Esophagus muscularis mucosa (tissue), 4 donors: Measurements from ENCODE around the gene WWOX. TPM values are rescaled to one million over a fixed set of nuclear protein-coding genes. Genes with fewer than 3 reads are reported as not detected.

ENCODE experiments used
- DNase-seq: peaks from one replicate; pipeline ENCODE4 v3.0.0-alpha.2; 2017; ENCODE audit errors: extremely low spot score
- H3K27ac ChIP-seq, 4 donors: fragments of 200-600 bp; sonication (generic); replicated peaks in 1 of 4; 1 replicate in 3 of 4; 2 replicates in 1 of 4; pipeline ENCODE4 v1.5.1; 2016 to 2019; ENCODE audit warnings: mild to moderate bottlenecking in 1 of 4
- H3K27me3 ChIP-seq, 4 donors: fragments of 200-600 bp; sonication (generic); one replicate each; pipeline versions ENCODE4 v1.5.1 to v1.6.0; 2016 to 2019
- H3K36me3 ChIP-seq, 4 donors: fragments of 200-600 bp; sonication (generic); one replicate each; pipeline ENCODE4 v1.5.1; 2016 to 2019
- H3K4me1 ChIP-seq, 4 donors: fragments of 200-600 bp; sonication (generic); one replicate each; pipeline ENCODE4 v1.5.1; 2016 to 2019
- H3K4me3 ChIP-seq, 4 donors: fragments of 200-600 bp; sonication (generic); 1 replicate in 2 of 4; 2 replicates in 2 of 4; pipeline ENCODE4 v1.5.1; 2016 to 2019; ENCODE audit warnings: mild to moderate bottlenecking in 4 of 4, moderate library complexity in 1 of 4
- H3K9me3 ChIP-seq, 4 donors: fragments of 200-600 bp; sonication (generic); 1 replicate in 3 of 4; 2 replicates in 1 of 4; pipeline ENCODE4 v1.5.1; 2016 to 2019
- EP300 ChIP-seq: sonication (generic); formaldehyde crosslinking; IDR thresholded peaks from one replicate; pipeline ENCODE4 v1.6.1; 2017; ENCODE audit warnings: antibody characterized with exemption
- POLR2A ChIP-seq: fragments of 450-650 bp; IDR thresholded peaks from one replicate; pipeline ENCODE4 v1.6.1; 2017; ENCODE audit warnings: antibody characterized with exemption, moderate library complexity, mild to moderate bottlenecking, low read depth
- POLR2AphosphoS5 ChIP-seq, 2 donors: sonication (generic); formaldehyde crosslinking; IDR thresholded peaks; one replicate each; pipeline ENCODE4 v1.6.1; 2017; ENCODE audit warnings: antibody characterized with exemption in 2 of 2
- WGBS: methylation state at CpG from one replicate; pipeline ENCODE4 v1.1.5; 2018; 5-methylcytosine and 5-hydroxymethylcytosine counted together
- intact Hi-C: fragments of 100-400 bp; cut with DNase I; formaldehyde crosslinking; loops from one replicate; pipeline ENCODE4 v1.15.1; 2023
- total RNA-seq, 4 donors: library from RNA; depleted of rRNA; stranded (reverse); fragments of >200 nt; gene quantifications; one replicate each; pipeline versions ENCODE4 v1.1.0 to v1.2.1, GENCODE V29; 2016
- TF ChIP-seq, protein P1 (sequence below), 3 experiments: fragments of 200-600 bp in 2 of 3; fragments of 450-650 bp in 1 of 3; sonication (generic) in 2 of 3; IDR thresholded peaks; one replicate each; pipeline ENCODE4 v1.5.1; 2017 to 2019; ENCODE audit warnings: antibody characterized with exemption in 3 of 3, mild to moderate bottlenecking in 2 of 3, moderate library complexity in 1 of 3

The WWOX gene
- total RNA-seq, 4 donors from 2014 or later = 14.4 to 27.8 (median 15.4) TPM

DNA sequence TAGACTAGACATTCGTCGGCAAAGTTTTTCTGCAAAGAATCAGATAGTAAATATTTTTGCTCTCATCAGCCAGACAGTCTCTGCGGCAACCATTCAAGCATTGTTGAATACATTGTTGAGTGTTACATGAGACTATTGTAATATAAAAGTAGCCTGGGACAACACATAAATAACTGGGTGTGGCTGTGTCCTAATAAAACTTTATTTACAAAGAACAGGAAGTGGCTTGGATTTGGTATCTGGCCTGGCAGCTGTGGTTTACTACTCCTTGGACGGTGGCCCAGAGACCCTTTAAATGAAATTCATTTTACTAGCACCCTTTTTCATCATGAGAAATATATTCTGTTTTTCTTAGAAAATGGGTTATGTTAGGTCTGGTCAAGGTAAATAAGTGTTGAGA is 297.2 kb downstream of the WWOX start:
- WGBS = 95% methylated on average over 4 of the region's 4 CpGs
- TF ChIP-seq POLR2A (no peak), EP300 (no peak), POLR2AphosphoS5 (IDR thresholded peaks at IDR 0.05) (no peak)
- TF ChIP-seq, protein P1, sequence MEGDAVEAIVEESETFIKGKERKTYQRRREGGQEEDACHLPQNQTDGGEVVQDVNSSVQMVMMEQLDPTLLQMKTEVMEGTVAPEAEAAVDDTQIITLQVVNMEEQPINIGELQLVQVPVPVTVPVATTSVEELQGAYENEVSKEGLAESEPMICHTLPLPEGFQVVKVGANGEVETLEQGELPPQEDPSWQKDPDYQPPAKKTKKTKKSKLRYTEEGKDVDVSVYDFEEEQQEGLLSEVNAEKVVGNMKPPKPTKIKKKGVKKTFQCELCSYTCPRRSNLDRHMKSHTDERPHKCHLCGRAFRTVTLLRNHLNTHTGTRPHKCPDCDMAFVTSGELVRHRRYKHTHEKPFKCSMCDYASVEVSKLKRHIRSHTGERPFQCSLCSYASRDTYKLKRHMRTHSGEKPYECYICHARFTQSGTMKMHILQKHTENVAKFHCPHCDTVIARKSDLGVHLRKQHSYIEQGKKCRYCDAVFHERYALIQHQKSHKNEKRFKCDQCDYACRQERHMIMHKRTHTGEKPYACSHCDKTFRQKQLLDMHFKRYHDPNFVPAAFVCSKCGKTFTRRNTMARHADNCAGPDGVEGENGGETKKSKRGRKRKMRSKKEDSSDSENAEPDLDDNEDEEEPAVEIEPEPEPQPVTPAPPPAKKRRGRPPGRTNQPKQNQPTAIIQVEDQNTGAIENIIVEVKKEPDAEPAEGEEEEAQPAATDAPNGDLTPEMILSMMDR (IDR thresholded peaks at IDR 0.05) = no peak
- DNase-seq = no peak
- Histone ChIP-seq H3K27me3 (no peaks in the 10 kb centered on the region), H3K4me1 (peaks cover 0 to 8% (median 6%) of the 10 kb centered on the region in 4 donors), H3K36me3 (no peaks in the 10 kb centered on the region), H3K9me3 (no peaks in the 10 kb centered on the region), H3K4me3 (no peak overlapping the region), H3K27ac (no peak overlapping the region)
- intact Hi-C loops = no loop called here

DNA sequence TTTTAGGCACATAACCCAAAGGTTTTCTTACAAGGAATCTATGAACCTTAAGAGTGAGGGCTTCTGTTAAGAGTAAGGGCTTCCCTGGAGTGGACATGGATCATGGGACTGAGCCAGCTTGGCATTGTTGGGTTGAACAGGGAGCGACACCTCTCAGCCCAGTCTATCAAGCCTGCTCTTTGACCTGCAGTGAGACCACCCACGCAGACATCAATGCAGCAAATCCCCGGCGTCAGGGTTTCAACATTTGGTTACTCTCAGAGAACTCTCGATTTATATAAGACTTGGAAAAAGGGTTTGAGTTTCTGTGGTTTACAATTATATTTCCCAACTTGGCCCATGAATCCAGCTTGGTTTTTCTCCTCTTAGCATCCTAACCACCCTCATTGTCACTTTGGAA is 299.9 kb downstream of the WWOX start:
- Histone ChIP-seq H3K4me1 (no peaks in the 10 kb centered on the region), H3K9me3 (no peaks in the 10 kb centered on the region), H3K36me3 (no peaks in the 10 kb centered on the region), H3K27ac (no peak overlapping the region), H3K27me3 (no peaks in the 10 kb centered on the region), H3K4me3 (no peak overlapping the region)
- 63% methylated on average over 5 of the region's 5 CpGs for WGBS
- intact Hi-C loops = no loop called here
- TF ChIP-seq EP300 (no peak), POLR2AphosphoS5 (IDR thresholded peaks at IDR 0.05) (no peak), POLR2A (no peak)
- TF ChIP-seq, protein P1 (IDR thresholded peaks at IDR 0.05) = no peak
- DNase-seq = no peak

DNA sequence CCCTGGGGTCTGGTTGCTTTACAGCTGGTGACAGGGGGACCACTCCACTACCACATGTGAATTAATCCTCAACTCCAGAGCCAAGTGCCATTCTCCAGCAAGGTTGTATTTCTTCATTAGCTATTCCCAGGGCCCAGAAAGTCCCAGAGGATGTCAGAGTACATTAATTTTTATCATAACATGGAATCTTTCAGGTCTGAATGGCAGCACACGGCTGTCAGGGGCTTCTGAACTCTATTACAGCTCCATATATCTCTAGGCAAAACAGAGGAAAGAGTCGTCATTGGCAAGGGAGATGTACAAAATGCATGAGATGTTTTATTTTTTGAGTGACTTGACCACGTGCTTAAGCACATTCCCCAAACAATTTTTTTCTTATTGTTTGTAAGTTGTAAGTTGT is 303.4 kb downstream of the WWOX start:
- Histone ChIP-seq H3K9me3 (no peaks in the 10 kb centered on the region), H3K4me3 (no peak overlapping the region), H3K36me3 (no peaks in the 10 kb centered on the region), H3K4me1 (no peaks in the 10 kb centered on the region), H3K27ac (no peak overlapping the region), H3K27me3 (no peaks in the 10 kb centered on the region)
- TF ChIP-seq EP300 (no peak), POLR2A (no peak), POLR2AphosphoS5 (IDR thresholded peaks at IDR 0.05) (no peak)
- TF ChIP-seq, protein P1 (IDR thresholded peaks at IDR 0.05) = no peak
- WGBS = 77% methylated on average over 3 of the region's 3 CpGs
- no peak for DNase-seq
- intact Hi-C loops = no loop called here

DNA sequence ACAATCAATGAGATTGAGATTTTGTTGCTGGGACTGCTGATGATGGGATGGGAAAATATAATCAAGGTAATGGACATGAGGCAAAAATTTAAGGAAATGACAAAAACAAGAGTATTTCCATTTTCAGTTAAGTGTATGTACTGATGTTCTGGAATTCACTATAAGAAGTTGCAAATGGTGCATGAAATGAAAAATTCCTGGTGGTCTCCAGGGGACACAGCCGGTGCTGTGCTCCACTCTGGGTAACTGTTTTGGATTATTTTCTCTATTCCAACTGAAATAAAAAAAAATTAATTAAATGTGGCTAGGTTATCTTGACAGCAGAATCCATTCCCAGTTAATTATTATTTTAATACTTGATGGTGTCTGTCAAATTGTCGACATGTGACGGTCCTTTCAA is 305.6 kb downstream of the WWOX start:
- Histone ChIP-seq H3K4me1 (no peaks in the 10 kb centered on the region), H3K9me3 (no peaks in the 10 kb centered on the region), H3K4me3 (no peak overlapping the region), H3K27ac (no peak overlapping the region), H3K27me3 (no peaks in the 10 kb centered on the region), H3K36me3 (no peaks in the 10 kb centered on the region)
- 82% methylated on average over 3 of the region's 3 CpGs for WGBS
- TF ChIP-seq POLR2AphosphoS5 (IDR thresholded peaks at IDR 0.05) (no peak), EP300 (no peak), POLR2A (no peak)
- TF ChIP-seq, protein P1 (IDR thresholded peaks at IDR 0.05) = no peak
- intact Hi-C loops = no loop called here
- DNase-seq = no peak

DNA sequence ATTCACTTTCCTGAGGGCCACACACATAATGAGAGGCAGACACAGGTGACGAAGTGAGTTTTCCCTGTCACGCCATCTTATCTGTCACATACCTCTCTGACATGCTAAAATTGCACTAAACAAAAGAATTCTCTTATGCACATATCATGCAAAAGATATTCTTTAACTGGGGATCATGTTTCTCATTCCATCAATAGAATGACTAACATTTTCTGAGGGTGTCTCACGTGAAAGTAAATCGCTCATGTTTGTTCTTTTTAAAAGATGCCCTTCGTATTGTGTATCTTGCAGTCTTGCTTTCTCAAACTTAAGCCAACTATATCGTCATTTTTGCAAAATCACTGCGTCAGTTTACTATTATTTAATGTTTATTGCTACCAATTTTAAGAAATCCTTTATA is 306.4 kb downstream of the WWOX start:
- Histone ChIP-seq H3K4me1 (no peaks in the 10 kb centered on the region), H3K27ac (no peak overlapping the region), H3K9me3 (no peaks in the 10 kb centered on the region), H3K36me3 (no peaks in the 10 kb centered on the region), H3K4me3 (no peak overlapping the region), H3K27me3 (no peaks in the 10 kb centered on the region)
- intact Hi-C loops = no loop called here
- WGBS = 92% methylated on average over 7 of the region's 7 CpGs
- TF ChIP-seq, protein P1 (IDR thresholded peaks at IDR 0.05) = no peak
- TF ChIP-seq EP300 = no peak
- no peak for TF ChIP-seq POLR2A
- DNase-seq = no peak
